ENCODE measurements around the gene KATNB1. TPM values are rescaled to one million over a fixed set of nuclear protein-coding genes. Genes with fewer than 3 reads are reported as not detected.
"Not testable (repeated sequence)": the region's sequence is repeated elsewhere in the genome, so short reads cannot be mapped to it uniquely, and the experiment has no call there.

KATNB1 gene
- total RNA-seq, 1 experiment from 2014 or later, result 60.4 TPM

DNA sequence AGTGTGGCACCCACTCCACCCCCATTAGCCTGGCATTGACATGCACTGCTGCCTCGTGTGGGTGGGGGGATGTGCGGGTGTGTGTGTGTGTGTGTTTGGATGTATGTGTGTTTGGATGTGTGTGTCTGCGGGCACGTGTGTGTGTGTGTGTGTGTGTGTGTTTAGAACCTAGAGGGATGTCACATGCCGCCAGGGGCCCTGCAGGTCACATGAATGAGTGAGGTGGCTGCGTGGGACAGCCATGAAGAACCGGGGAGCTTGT is 9.0 kb downstream of the KATNB1 start (continued):
- TF ChIP-seq STAT6 (CRISPR knock-in tag; conservative IDR thresholded peaks at IDR 0.05; ENCODE audit: low read depth), result no peak

- ChIA-PET POLR2A (no interaction called here), CTCF (interaction anchor here (1.3 kb wide), 2 partner anchors 9 to 10 kb away, joined by 3 read pairs; no protein-coding TSS in a partner anchor)
- Mint-ChIP-seq H3K4me3 (no peak overlapping the region), H3K36me3 (no peaks in the 10 kb centered on the region), H3K4me1 (0 out of 2 replicates have a peak, but pooled peaks cover 3% of the 10 kb centered on the region), H3K27me3 (ENCODE audit: low read depth) (no peaks in the 10 kb centered on the region), H3K9me3 (no peaks in the 10 kb centered on the region), H3K27ac (no peak overlapping the region)
- DNase-seq (ENCODE audit: low spot score), result no peak
- TF ChIP-seq FOXP4 (CRISPR knock-in tag; IDR thresholded peaks at IDR 0.05), result no peak
- TF ChIP-seq AFF4 (CRISPR knock-in tag; IDR thresholded peaks at IDR 0.05; ENCODE audit: borderline replicate concordance), result no peak
- no peak for ATAC-seq
These were observed 10.2 kb downstream of the KATNB1 start for GRCh38 chr16:57745768-57746167.

DNA sequence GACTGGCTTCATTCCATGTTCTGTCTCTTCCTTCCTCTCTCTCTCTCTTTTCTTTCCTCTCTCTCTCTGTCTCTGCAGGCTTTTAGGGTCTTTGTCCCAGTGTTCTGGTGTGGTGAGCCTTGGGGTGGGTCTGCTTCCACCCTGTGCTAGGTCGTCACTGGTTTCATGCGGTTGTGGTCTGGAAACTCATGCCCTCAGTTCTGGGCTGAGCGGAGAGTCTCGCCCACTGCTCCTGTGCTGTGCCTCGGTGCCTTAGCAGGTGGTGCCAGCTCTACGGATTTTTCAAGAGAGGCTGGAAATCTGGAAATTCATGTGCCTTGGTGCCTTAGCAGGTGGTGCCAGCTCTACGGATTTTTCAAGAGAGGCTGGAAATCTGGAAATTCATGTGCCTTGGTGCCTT is 10.7 kb downstream of the KATNB1 start:
- H3K4me3 Mint-ChIP-seq; H3K4me1 Mint-ChIP-seq; H3K27me3 Mint-ChIP-seq (ENCODE audit: low read depth); H3K36me3 Mint-ChIP-seq; DNase-seq (ENCODE audit: low spot score); POLR2A ChIA-PET; H3K27ac Mint-ChIP-seq; H3K9me3 Mint-ChIP-seq; ATAC-seq: not testable (repeated sequence)
- CTCF ChIA-PET, result interaction anchor here (0.9 to 1.3 kb wide), 3 partner anchors 10 to 29 kb away, joined by 3 read pairs; no protein-coding TSS in a partner anchor

DNA sequence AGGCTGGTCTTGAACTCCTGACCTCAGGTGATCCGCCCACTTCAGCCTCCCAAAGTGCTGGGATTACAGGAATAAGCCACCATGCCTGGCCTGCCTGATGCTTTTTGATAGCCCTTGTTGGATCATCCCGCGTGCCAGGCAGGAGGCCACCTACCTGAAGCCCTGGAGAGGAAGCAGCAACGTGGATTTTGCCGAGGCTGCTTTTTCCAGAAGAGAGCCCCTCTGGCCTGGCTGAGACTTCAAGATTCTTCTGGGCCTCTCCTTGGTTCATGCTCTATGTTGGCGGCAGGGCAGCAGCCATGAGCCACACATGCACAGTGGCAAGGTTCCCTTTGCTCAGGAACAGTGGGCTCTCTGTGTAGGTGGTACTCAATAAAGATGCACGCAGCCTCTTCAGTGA is 11.5 kb downstream of the KATNB1 start:
- Mint-ChIP-seq H3K36me3 (0 out of 2 replicates have a peak, but pooled peaks cover 2% of the 10 kb centered on the region), H3K27me3 (ENCODE audit: low read depth) (no peaks in the 10 kb centered on the region), H3K4me3 (no peak overlapping the region), H3K9me3 (no peaks in the 10 kb centered on the region), H3K27ac (no peak overlapping the region), H3K4me1 (0 out of 2 replicates have a peak, but pooled peaks cover 3% of the 10 kb centered on the region)
- ChIA-PET CTCF (interaction anchor here (0.9 to 1.3 kb wide), 2 partner anchors 11 to 28 kb away, joined by 3 read pairs; no protein-coding TSS in a partner anchor), POLR2A (no interaction called here)
- DNase-seq (ENCODE audit: low spot score) (no peak), ATAC-seq (no peak)
- TF ChIP-seq FOXP1 (CRISPR knock-in tag; IDR thresholded peaks at IDR 0.05; ENCODE audit: borderline replicate concordance), result no peak
- no peak for TF ChIP-seq NFATC4 (CRISPR knock-in tag; IDR thresholded peaks at IDR 0.05)
- TF ChIP-seq SMAD3 (CRISPR knock-in tag; IDR thresholded peaks at IDR 0.05; ENCODE audit: borderline replicate concordance), result no peak
- TF ChIP-seq E2F1 (CRISPR knock-in tag; IDR thresholded peaks at IDR 0.05), result no peak
- no peak for TF ChIP-seq TEAD1 (CRISPR knock-in tag; IDR thresholded peaks at IDR 0.05)
- TF ChIP-seq, protein P1, sequence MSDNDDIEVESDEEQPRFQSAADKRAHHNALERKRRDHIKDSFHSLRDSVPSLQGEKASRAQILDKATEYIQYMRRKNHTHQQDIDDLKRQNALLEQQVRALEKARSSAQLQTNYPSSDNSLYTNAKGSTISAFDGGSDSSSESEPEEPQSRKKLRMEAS (CRISPR knock-in tag; IDR thresholded peaks at IDR 0.05), result no peak
- TF ChIP-seq, protein P2, sequence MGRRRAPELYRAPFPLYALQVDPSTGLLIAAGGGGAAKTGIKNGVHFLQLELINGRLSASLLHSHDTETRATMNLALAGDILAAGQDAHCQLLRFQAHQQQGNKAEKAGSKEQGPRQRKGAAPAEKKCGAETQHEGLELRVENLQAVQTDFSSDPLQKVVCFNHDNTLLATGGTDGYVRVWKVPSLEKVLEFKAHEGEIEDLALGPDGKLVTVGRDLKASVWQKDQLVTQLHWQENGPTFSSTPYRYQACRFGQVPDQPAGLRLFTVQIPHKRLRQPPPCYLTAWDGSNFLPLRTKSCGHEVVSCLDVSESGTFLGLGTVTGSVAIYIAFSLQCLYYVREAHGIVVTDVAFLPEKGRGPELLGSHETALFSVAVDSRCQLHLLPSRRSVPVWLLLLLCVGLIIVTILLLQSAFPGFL (CRISPR knock-in tag; IDR thresholded peaks at IDR 0.05; ENCODE audit: borderline replicate concordance), result no peak
- no peak for TF ChIP-seq ATF1 (CRISPR knock-in tag; IDR thresholded peaks at IDR 0.05)
- no peak for TF ChIP-seq KAT7 (CRISPR knock-in tag; IDR thresholded peaks at IDR 0.05; ENCODE audit: borderline replicate concordance)
- TF ChIP-seq, protein P3, sequence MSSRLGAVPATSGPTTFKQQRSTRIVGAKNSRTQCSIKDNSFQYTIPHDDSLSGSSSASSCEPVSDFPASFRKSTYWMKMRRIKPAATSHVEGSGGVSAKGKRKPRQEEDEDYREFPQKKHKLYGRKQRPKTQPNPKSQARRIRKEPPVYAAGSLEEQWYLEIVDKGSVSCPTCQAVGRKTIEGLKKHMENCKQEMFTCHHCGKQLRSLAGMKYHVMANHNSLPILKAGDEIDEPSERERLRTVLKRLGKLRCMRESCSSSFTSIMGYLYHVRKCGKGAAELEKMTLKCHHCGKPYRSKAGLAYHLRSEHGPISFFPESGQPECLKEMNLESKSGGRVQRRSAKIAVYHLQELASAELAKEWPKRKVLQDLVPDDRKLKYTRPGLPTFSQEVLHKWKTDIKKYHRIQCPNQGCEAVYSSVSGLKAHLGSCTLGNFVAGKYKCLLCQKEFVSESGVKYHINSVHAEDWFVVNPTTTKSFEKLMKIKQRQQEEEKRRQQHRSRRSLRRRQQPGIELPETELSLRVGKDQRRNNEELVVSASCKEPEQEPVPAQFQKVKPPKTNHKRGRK (CRISPR knock-in tag; IDR thresholded peaks at IDR 0.05; ENCODE audit: borderline replicate concordance), result no peak
- TF ChIP-seq HMGXB4 (CRISPR knock-in tag; IDR thresholded peaks at IDR 0.05), result no peak
- TF ChIP-seq JAZF1 (CRISPR knock-in tag; IDR thresholded peaks at IDR 0.05), result no peak
